GM12878 (cell line): ENCODE data around the gene CYP24A1.

ENCODE experiments used
- CTCF ChIP-seq, 3 experiments: IDR thresholded peaks in 2 of 3; conservative IDR thresholded peaks in 1 of 3; 2 replicates each; pipeline ENCODE4 v1.5.1; 2011; ENCODE audit warnings: low read depth in 3 of 3, low read length in 3 of 3, mild to moderate bottlenecking in 3 of 3, control low read depth in 2 of 3, moderate library complexity in 2 of 3, inconsistent platforms in 1 of 3, mixed read lengths in 1 of 3; ENCODE audit not compliant: control insufficient read depth in 2 of 3, insufficient read depth in 1 of 3; ENCODE audit errors: extremely low read depth in 1 of 3
- EZH2 ChIP-seq: IDR thresholded peaks from 2 replicates; pipeline ENCODE4 v1.6.1; 2012; ENCODE audit warnings: low read depth, mild to moderate bottlenecking, control low read depth, inconsistent platforms, low read length, borderline replicate concordance; ENCODE audit not compliant: control insufficient read depth
- MXI1 ChIP-seq: fragments of 150-350 bp; IDR thresholded peaks from 2 replicates; pipeline ENCODE4 v1.6.1; 2011; ENCODE audit warnings: low read depth, mild to moderate bottlenecking, inconsistent platforms, low read length, improper control_type of control experiment
- POLR2A ChIP-seq: IDR thresholded peaks from 2 replicates; pipeline ENCODE4 v1.6.1; 2011; ENCODE audit warnings: low read depth, mild to moderate bottlenecking, low read length
- RCOR1 ChIP-seq: conservative IDR thresholded peaks from 2 replicates; pipeline ENCODE4 v1.6.1; 2012; ENCODE audit warnings: low read depth, low read length, improper control_type of control experiment
- REST ChIP-seq: IDR thresholded peaks from 2 replicates; pipeline ENCODE4 v1.6.1; 2012; ENCODE audit warnings: mild to moderate bottlenecking, low read depth, low read length
- SRF ChIP-seq, 2 experiments: IDR thresholded peaks; 2 replicates each; pipeline ENCODE4 v1.6.1; 2011; ENCODE audit warnings: low read depth in 2 of 2, low read length in 2 of 2, mild to moderate bottlenecking in 1 of 2, moderate library complexity in 1 of 2
- YY1 ChIP-seq: IDR thresholded peaks from 2 replicates; pipeline ENCODE4 v1.6.1; 2011; ENCODE audit warnings: low read depth, mild to moderate bottlenecking, low read length
- ZBTB33 ChIP-seq: fragments of 450-650 bp; IDR thresholded peaks from 2 replicates; pipeline ENCODE4 v1.6.1; 2017; ENCODE audit warnings: mild to moderate bottlenecking

GRCh38 chr20:54218470-54218869 lies 44.7 kb upstream of the CYP24A1 start:
- no peak for TF ChIP-seq ZBTB33
- no peak for TF ChIP-seq EZH2
- no peak for TF ChIP-seq SRF (IDR thresholded peaks at IDR 0.05; ENCODE audit: low read depth in 2 of 2, low read length in 2 of 2)
- no peak for TF ChIP-seq CTCF (IDR thresholded peaks at IDR 0.05 in 2 of 3, conservative IDR thresholded peaks at IDR 0.05 in 1 of 3; ENCODE audit: control insufficient read depth in 2 of 3, extremely low read depth in 1 of 3, insufficient read depth in 1 of 3, low read depth in 3 of 3, low read length in 3 of 3)
- no peak for TF ChIP-seq RCOR1
- no peak for TF ChIP-seq YY1
- TF ChIP-seq REST = no peak
- TF ChIP-seq POLR2A = no peak
- no peak for TF ChIP-seq MXI1
